Hippocampal formation (tissue), 2 donors: ENCODE measurements around the gene FAM13A.
A peak's percentile ranks its signal among the peaks of the same experiment; 100 is the strongest.

Source experiments
- DNase-seq, 2 donors: peaks; one replicate each; lab custom pipeline; 2025; lab: John Stamatoyannopoulos, UW

Gene FAM13A

DNA sequence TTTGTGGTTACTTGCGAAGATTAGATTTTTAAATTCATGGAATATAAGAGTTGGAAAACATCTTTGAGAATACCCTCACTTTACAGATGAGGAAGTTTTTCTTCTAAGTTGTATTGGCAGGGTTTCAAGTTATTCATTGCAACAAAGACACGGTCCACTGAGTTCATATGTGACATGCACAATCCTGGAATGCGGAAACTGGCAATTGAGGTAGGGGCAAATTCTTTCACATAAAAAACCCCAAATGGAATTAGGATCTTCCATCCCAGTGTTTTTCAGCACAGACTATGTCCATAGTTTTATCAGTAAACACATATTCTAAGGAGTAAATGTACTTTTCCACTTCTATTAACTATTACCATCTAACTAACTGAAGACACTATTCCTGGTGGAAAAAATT, 277.6 kb downstream of the FAM13A start:
- DNase-seq: no peak

GRCh38 chr4:88775529-88775928, 281.5 kb downstream of the FAM13A start:
- no peak for DNase-seq

- no peak for DNase-seq
These were observed 282.0 kb downstream of the FAM13A start for GRCh38 chr4:88775026-88775425.

DNA sequence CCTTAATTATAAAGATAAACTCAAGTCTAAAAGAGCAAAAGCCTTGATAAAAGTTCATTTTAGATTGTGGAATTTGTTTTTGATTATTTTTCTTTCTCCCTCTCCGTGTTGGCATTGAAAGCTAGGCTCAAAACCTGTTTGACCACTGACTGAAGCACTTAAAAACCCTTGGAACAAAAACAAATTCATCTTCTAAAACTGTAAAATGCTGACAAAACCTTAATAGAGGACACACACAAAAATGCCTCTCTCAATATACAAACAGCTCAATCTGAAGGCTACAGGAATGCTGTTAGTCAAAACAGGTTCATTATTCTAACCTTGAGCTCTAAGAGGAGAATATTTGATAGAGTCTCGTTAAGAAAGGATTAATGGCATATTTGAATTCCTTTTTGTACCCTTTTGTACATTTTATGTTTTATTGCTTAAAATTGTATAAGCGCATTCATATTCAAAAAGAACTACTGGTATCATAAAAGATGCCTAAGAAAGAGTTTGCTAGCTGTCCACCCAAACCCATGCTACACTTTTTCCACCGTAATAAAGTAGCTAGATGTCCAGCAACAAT, 285.0 kb downstream of the FAM13A start:
- DNase-seq: no peak

GRCh38 chr4:88765729-88766128, 291.3 kb downstream of the FAM13A start:
- DNase-seq: no peak

DNA sequence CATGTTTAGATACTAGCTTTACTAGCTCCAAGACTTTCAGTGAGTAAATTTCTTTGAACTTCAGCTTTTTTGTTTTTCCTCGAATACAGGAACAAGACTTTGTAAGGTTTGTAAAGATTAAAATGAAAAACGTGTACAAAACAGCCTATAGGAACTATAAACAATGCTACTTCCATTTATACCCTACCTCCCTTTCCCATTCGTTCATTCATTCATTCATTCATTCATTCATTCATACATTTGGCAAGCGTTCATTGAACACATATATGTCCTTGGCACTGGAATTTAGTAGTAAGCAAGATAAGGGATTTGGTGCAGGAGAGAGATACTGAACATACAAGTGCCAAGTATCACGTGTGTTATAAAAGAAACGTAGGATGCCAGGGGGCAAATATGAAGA, 293.9 kb downstream of the FAM13A start:
- no peak for DNase-seq

GRCh38 chr4:88761861-88762523, 295.0 kb downstream of the FAM13A start:
- DNase-seq: no peak

- no peak for DNase-seq
These were observed 295.6 kb downstream of the FAM13A start for GRCh38 chr4:88761342-88761741.

- no peak for DNase-seq
These were observed 297.1 kb downstream of the FAM13A start for GRCh38 chr4:88759895-88760290.

DNA sequence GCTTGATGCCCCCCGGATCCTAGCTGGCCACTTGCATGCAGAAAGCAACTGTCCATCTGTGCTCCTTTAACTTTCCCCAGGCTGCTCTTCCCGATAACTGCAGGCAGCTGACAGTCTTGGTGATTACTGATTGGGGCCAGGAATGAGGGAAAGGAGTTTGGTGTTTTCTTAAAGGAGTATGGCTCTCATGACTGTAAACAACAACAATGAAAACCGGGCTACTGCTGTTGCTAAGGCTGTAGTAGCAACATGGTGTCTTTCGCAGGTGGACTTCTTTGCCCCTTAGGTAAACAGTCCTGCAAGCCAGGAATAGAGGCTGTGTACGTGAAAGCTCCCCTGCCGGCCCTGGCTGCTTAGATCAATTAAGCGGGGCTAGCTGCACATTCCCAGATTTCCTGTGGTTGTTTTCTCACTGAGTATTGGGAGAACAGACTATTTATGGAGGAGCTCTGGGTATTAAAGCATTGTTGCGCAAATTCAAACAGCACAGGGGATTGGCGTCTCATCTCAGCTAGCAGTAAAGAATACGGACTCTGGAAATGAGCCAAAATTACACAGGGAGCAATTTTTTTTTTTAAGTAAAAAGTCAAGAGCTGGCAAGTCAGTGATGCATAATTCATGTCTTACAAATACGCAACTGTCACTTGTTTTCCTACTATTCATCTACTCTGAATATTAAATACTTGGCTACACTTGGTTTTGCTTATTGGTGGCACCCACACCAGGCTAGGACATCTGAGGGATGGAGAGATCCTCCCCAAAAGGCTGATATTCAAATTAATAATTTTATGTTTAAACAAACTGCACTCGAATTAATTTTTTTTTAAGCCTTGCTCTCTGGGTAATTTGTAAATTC, 297.7 kb downstream of the FAM13A start:
- peak in 1 of 2 donors; percentile 46 for DNase-seq

DNA sequence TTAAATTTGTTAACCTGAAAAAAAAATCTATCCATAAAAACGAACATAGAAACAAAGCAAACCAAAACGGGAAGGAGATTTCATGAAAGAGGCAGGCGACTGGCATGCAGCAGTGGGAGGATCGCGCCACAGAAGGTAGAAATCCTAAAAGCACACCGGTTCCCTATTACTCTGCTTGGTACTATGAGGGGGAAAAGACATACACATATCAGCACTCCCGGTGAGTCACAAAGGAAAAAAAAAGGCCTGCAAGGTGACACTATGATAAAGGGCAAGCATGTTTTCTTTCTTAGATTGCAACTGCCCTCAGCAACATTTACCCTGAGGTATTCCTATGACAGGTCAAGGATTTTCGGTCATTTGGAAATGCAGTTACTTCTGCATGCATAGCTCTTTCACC, 298.7 kb downstream of the FAM13A start:
- DNase-seq: no peak

GRCh38 chr4:88757776-88758175, 299.2 kb downstream of the FAM13A start:
- DNase-seq: no peak

DNA sequence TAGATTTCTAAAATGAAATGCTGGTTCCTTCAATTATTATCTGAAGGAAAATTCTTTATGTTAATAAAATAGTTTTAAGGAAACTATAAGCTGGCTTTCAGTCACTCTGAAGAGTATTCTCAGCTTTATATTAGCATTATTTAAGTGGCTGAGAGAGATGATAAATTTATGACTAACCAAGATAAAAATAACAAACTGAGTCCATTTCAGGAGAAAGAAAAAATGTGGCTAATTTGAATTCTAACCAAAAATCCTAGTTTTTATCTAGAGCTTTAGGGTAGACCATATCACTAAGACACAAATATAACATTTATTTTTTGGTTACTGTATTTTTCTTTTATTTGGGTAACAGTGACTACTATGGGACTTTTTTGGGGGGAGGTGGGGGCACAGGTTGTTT, 299.9 kb downstream of the FAM13A start:
- no peak for DNase-seq

DNA sequence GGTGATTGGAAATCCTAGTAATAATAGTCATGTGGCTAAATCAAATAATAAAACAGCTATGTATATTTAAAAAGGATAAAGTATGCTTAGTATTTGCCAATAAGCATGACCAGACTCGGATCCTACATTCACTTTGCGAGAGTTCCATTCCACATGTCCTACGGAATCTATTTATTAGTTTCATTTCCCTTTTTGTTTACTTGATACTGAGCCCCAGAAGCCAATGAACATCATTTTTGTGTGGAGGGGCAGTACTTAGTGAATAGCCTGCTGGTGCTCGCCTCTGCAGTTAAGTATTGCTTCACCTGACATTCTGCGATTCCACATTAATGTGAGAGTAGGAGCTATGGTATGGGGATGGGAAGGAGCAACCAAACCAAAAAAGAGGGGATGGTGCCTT, 300.8 kb downstream of the FAM13A start:
- DNase-seq: peak in 1 of 2 donors; percentile 28

DNA sequence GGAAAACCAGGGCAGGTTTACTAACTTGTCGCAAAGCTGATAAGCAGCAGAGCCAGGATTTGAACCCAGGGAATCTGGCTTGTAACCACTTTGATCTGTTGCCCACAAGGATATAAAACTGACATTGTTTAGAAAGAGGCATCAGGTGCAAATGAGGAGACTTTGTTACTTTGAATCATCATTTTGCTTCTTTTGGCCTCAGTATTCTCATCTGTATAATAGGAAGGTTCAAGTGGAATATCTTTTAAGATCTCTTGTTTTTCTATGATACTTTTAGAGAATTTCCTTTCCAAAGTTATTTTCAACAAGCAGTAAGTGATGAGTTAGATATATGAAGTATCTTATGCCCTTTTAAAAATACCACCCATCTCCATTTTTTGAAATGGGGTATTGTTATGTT, 301.5 kb downstream of the FAM13A start:
- no peak for DNase-seq

GRCh38 chr4:88754796-88755195, 302.2 kb downstream of the FAM13A start:
- no peak for DNase-seq

DNA sequence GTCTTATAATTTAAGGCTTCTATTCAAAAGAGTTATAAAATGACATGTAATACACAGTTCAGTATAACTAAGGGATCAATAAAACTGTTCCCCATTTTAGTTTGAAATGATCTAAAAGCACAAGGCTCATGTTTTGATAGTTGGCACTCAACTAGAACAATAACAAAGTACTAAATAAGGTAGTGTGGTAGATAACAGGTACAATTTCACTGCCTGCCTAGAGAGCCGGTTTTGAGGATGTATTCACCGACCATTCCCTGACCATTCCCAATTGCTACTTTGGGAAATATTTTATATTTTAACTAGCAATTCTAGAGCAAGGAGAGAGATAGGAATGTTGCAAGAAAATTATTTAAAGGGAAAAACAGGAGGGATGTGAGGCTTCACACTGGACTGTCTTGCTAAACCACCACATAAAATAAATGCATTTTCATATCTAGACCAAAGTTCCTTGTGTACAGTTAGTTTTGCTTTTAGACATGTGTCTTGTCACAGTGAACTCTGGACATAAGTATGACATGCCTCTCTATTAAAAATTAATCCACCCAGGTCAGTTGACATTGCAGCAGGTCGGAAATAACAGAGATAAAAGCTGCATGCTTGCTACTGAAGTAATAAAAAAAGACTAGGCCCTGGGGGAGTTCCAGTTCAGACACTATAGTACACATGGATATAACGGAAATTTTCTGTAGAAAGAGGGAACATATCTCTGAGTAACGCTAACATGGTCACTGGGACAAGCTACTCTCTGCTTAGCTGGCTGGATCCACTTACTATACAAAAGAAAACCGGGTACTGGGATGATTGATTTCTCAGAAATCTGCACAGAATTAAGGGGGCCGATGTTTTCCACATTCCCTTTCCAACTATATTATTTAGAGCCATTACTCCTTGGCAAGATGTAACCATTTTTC, 303.1 kb downstream of the FAM13A start:
- DNase-seq: no peak

DNA sequence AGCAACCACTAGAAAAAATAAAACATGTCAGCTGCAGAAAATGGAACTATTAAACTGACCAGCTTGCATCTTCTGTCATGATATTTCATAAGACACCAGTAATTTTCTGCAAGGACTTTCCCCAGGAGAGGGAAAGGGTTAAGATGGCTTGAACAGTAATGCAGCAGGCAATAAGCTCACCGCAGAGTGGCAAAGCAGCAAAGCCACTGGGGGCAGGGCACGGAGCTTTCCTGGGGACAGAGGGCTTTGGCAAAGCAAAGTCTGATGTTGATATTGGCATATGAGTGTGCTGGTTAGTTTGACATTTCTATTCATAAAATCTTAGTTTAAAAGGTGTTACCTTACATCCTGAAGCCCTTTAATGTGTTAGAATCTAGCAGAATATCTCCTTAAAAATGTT, 304.2 kb downstream of the FAM13A start:
- DNase-seq: no peak

- no peak for DNase-seq
These were observed 304.9 kb downstream of the FAM13A start for GRCh38 chr4:88752076-88752463.

GRCh38 chr4:88751258-88752075, 305.5 kb downstream of the FAM13A start:
- no peak for DNase-seq

GRCh38 chr4:88750369-88750768, 306.6 kb downstream of the FAM13A start:
- no peak for DNase-seq
